ENCODE data around the gene CDCA5. TPM values are rescaled to one million over a fixed set of nuclear protein-coding genes. Genes with fewer than 3 reads are reported as not detected.

Gene CDCA5
- polyA plus RNA-seq, 1 of the 3 experiments (the other 2 are of a cell fraction) = 16.3 TPM

DNA sequence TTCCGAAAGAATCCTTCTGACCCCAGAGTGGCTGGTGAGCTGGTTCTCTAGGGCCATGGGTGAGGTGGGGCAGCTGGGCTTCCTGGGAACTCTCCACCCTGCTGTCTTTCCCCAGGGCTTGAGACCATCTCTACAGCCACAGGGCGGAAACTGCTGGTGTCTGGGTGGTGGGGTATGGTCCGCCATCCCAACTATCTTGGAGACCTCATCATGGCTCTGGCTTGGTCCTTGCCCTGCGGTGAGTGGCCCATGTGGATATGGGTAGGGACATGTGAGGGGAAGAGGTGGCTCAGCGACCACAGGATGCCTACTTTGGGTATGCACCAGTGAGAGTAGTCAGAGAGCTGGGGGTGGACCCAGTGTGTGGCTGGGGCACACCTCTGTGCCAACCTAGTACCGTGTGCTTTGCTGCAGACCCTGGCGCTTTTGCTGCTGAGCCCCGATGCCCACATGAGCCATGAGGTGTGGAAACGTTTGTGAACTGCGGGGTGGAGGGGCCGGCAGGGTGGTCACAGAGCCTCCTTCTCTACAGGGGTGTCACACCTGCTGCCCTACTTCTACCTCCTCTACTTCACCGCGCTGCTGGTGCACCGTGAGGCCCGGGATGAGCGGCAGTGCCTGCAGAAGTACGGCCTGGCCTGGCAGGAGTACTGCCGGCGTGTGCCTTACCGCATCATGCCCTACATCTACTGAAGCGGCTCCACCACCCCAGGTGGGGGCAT lies 31.7 kb upstream of the CDCA5 start (continued):
- TF ChIP-seq FOXM1 (IDR thresholded peaks at IDR 0.05; ENCODE audit: low read depth) (no peak), FOSL2 (IDR thresholded peaks at IDR 0.05; ENCODE audit: borderline replicate concordance, low read depth) (no peak), ELF1 (IDR thresholded peaks at IDR 0.05) (no peak), FOXJ3 (CRISPR knock-in tag; IDR thresholded peaks at IDR 0.05) (no peak)

DNA sequence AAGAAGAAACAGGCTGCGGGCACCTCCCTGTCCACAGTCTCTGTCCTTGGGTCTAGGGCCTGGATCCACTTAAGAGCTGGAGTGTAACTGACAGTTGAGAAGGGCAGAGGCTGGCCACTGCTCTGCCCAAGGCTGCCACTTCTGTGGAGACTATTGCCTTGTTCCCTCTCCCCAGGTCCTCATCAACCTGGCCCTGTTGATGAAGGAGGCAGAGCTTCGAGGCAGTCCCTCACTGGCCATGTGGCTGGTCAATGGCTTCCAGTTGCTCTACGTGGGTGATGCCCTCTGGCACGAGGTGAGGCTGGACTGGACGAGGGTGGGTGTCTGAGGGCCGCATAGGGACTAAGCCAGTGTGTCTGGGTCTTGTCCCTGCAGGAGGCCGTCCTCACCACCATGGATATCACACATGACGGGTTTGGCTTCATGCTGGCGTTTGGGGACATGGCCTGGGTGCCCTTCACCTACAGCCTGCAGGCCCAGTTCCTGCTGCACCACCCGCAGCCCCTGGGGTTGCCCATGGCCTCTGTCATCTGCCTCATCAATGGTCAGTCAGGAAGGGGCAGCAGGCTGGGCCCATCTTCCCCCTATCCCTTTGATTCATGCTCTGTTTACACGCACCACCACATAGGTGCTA lies 30.8 kb upstream of the CDCA5 start:
- POLR2A ChIA-PET = interaction anchor here (1.9 kb wide), 1 partner anchor 20 kb away, joined by 5 read pairs; the partner anchor contains the start of gene SYVN1
- no peaks in the 10 kb centered on the region for H3K9me2 ChIP-seq
- peaks cover 23% of the 10 kb centered on the region in 2 experiments for H3K36me3 ChIP-seq (replicated peaks in 1 of 2; ENCODE audit: control insufficient read depth in 1 of 2, insufficient read depth in 2 of 2, low read length in 1 of 2)
- H3K27me3 ChIP-seq (ENCODE audit: insufficient read depth) = no peaks in the 10 kb centered on the region
- H3K4me1 ChIP-seq (ENCODE audit: control insufficient read depth in 1 of 2, insufficient read depth in 2 of 2, low read depth in 1 of 2, low read length in 1 of 2) = peaks cover 14 to 54% of the 10 kb centered on the region in 2 experiments; a peak in 3 of 4 replicates
- no peak overlapping the region for H2AFZ ChIP-seq (ENCODE audit: low read depth)
- 92% methylated on average over 8 of the region's 11 CpGs for WGBS (ENCODE audit: low lambda C conversion rate)
- peaks cover 20% of the 10 kb centered on the region for H3K79me2 ChIP-seq (ENCODE audit: insufficient read depth)
- no peak overlapping the region for H3K4me2 ChIP-seq
- no peak overlapping the region for H3K4me3 ChIP-seq (ENCODE audit: low read depth in 2 of 2, low read length in 1 of 2)
- H3F3A ChIP-seq (replicated peaks; ENCODE audit: insufficient read depth) = peaks cover 32% of the 10 kb centered on the region
- no peak for TF ChIP-seq RXRA (IDR thresholded peaks at IDR 0.05; ENCODE audit: borderline replicate concordance, low read depth)
- TF ChIP-seq RFX5 (IDR thresholded peaks at IDR 0.05; ENCODE audit: low read length) = no peak
- TF ChIP-seq, protein P1, sequence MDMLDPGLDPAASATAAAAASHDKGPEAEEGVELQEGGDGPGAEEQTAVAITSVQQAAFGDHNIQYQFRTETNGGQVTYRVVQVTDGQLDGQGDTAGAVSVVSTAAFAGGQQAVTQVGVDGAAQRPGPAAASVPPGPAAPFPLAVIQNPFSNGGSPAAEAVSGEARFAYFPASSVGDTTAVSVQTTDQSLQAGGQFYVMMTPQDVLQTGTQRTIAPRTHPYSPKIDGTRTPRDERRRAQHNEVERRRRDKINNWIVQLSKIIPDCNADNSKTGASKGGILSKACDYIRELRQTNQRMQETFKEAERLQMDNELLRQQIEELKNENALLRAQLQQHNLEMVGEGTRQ (IDR thresholded peaks at IDR 0.05; ENCODE audit: borderline replicate concordance, low read depth, low read length) = no peak
- no peak for TF ChIP-seq JUND (IDR thresholded peaks at IDR 0.05)
- no peak for TF ChIP-seq GATA2 (CRISPR knock-in tag; IDR thresholded peaks at IDR 0.05)
- TF ChIP-seq TEAD4 (IDR thresholded peaks at IDR 0.05; ENCODE audit: borderline replicate concordance, insufficient read depth) = no peak
- no peak for TF ChIP-seq TAF1 (IDR thresholded peaks at IDR 0.05; ENCODE audit: borderline replicate concordance, low read depth, low read length)
- TF ChIP-seq, protein P2, sequence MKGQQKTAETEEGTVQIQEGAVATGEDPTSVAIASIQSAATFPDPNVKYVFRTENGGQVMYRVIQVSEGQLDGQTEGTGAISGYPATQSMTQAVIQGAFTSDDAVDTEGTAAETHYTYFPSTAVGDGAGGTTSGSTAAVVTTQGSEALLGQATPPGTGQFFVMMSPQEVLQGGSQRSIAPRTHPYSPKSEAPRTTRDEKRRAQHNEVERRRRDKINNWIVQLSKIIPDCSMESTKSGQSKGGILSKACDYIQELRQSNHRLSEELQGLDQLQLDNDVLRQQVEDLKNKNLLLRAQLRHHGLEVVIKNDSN (IDR thresholded peaks at IDR 0.05; ENCODE audit: borderline replicate concordance, low read depth) = no peak
- TF ChIP-seq, protein P3, sequence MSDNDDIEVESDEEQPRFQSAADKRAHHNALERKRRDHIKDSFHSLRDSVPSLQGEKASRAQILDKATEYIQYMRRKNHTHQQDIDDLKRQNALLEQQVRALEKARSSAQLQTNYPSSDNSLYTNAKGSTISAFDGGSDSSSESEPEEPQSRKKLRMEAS (IDR thresholded peaks at IDR 0.05; ENCODE audit: low read depth) = no peak
- no peak for TF ChIP-seq CHD2 (IDR thresholded peaks at IDR 0.05; ENCODE audit: low read length, partially characterized antibody)
- no peak; the same call in 1 of the 2 replicates for TF ChIP-seq POLR2AphosphoS5 (IDR thresholded peaks at IDR 0.05; ENCODE audit: low read depth, low read length)
- TF ChIP-seq, protein P4, sequence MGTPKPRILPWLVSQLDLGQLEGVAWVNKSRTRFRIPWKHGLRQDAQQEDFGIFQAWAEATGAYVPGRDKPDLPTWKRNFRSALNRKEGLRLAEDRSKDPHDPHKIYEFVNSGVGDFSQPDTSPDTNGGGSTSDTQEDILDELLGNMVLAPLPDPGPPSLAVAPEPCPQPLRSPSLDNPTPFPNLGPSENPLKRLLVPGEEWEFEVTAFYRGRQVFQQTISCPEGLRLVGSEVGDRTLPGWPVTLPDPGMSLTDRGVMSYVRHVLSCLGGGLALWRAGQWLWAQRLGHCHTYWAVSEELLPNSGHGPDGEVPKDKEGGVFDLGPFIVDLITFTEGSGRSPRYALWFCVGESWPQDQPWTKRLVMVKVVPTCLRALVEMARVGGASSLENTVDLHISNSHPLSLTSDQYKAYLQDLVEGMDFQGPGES (IDR thresholded peaks at IDR 0.05; ENCODE audit: low read depth, low read length) = no peak
- TF ChIP-seq, protein P5, sequence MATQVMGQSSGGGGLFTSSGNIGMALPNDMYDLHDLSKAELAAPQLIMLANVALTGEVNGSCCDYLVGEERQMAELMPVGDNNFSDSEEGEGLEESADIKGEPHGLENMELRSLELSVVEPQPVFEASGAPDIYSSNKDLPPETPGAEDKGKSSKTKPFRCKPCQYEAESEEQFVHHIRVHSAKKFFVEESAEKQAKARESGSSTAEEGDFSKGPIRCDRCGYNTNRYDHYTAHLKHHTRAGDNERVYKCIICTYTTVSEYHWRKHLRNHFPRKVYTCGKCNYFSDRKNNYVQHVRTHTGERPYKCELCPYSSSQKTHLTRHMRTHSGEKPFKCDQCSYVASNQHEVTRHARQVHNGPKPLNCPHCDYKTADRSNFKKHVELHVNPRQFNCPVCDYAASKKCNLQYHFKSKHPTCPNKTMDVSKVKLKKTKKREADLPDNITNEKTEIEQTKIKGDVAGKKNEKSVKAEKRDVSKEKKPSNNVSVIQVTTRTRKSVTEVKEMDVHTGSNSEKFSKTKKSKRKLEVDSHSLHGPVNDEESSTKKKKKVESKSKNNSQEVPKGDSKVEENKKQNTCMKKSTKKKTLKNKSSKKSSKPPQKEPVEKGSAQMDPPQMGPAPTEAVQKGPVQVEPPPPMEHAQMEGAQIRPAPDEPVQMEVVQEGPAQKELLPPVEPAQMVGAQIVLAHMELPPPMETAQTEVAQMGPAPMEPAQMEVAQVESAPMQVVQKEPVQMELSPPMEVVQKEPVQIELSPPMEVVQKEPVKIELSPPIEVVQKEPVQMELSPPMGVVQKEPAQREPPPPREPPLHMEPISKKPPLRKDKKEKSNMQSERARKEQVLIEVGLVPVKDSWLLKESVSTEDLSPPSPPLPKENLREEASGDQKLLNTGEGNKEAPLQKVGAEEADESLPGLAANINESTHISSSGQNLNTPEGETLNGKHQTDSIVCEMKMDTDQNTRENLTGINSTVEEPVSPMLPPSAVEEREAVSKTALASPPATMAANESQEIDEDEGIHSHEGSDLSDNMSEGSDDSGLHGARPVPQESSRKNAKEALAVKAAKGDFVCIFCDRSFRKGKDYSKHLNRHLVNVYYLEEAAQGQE (IDR thresholded peaks at IDR 0.05; ENCODE audit: low read depth, low read length) = no peak
- no peak for TF ChIP-seq NRF1 (IDR thresholded peaks at IDR 0.05; ENCODE audit: low read depth, low read length)
- TF ChIP-seq FOXJ3 (CRISPR knock-in tag; IDR thresholded peaks at IDR 0.05) = no peak
- no peak for TF ChIP-seq SMC3 (IDR thresholded peaks at IDR 0.05; ENCODE audit: low read depth, low read length)
- no peak for TF ChIP-seq MEF2A (IDR thresholded peaks at IDR 0.05; ENCODE audit: borderline replicate concordance, low read depth)
- no peak for TF ChIP-seq EZH2phosphoT487 (IDR thresholded peaks at IDR 0.05; ENCODE audit: borderline replicate concordance, low read depth)
- TF ChIP-seq, protein P6, sequence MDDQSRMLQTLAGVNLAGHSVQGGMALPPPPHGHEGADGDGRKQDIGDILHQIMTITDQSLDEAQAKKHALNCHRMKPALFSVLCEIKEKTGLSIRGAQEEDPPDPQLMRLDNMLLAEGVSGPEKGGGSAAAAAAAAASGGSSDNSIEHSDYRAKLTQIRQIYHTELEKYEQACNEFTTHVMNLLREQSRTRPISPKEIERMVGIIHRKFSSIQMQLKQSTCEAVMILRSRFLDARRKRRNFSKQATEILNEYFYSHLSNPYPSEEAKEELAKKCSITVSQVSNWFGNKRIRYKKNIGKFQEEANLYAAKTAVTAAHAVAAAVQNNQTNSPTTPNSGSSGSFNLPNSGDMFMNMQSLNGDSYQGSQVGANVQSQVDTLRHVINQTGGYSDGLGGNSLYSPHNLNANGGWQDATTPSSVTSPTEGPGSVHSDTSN (IDR thresholded peaks at IDR 0.05) = no peak
- CTCF ChIA-PET = interaction anchor here (1.1 to 4.9 kb wide), 4 partner anchors 15 to 268 kb away, joined by 3 to 150 read pairs (median 4); partner anchors contain the start of gene VPS51
- no peaks in the 10 kb centered on the region for H3K9me3 ChIP-seq
- no peak overlapping the region; a peak in 1 of 4 replicates for H3K27ac ChIP-seq (ENCODE audit: low read depth in 2 of 2, low read length in 1 of 2)
- H4K20me1 ChIP-seq (ENCODE audit: insufficient read depth) = peaks cover 6% of the 10 kb centered on the region; the same call in 1 of the 2 replicates
- no peak overlapping the region for H3K9ac ChIP-seq
- no peak for DNase-seq

All from SK-N-SH (cell line).